Measurements from ENCODE around the gene CYBC1.

GRCh38 chr17:82480318-82480717, 29.8 kb upstream of the CYBC1 start:
- TF ChIP-seq CTCF (IDR thresholded peaks at IDR 0.05): no peak
- no peak for TF ChIP-seq POLR2A (IDR thresholded peaks at IDR 0.05)
